ENCODE results near the gene RBFOX1. TPM values are rescaled to one million over a fixed set of nuclear protein-coding genes. Genes with fewer than 3 reads are reported as not detected.

RBFOX1 gene
- total RNA-seq, 8 experiments from 2014 or later = 1.4 to 77.7 (median 41.3) TPM; not detected in 2

- Histone ChIP-seq H3K4me1 (replicated peaks in 1 of 2) (peaks cover 0 to 40% of the 10 kb centered on the region in 2 donors), H3K4me3 (no peak overlapping the region), H3K27ac (peak overlapping the region in 1 of 2 donors; percentile 2)
- peak in 2 of 8 experiments; percentile 57 to 60 for ATAC-seq (replicated peaks in 6 of 8)
- WGBS, 10 experiments = 0 to 80% (median 29%) methylated on average over 1 to 9 of the region's 13 CpGs; no CpG with 5 or more reads in 1 of the 10 experiments
- in situ Hi-C loops (cut with MboI; ENCODE audit: low pct_unique_long_range_greater_than_20kb in 2 of 9, low sequenced_read_pairs in 9 of 9, unreplicated experiment in 9 of 9) = no loop called here
Measured at GRCh38 chr16:7408700-7409365, 76.2 kb downstream of the RBFOX1 start.

GRCh38 chr16:7419441-7419840, 86.8 kb downstream of the RBFOX1 start:
- peak in 3 of 8 experiments; percentile 13 to 35 (median 27) for ATAC-seq (replicated peaks in 6 of 8)
- peak overlapping the region in 1 of 2 donors; percentile 34 for H3K27ac ChIP-seq
- peaks cover 3 to 56% of the 10 kb centered on the region in 2 donors for H3K4me1 ChIP-seq (replicated peaks in 1 of 2)
- in situ Hi-C loops (cut with MboI; ENCODE audit: low pct_unique_long_range_greater_than_20kb in 2 of 9, low sequenced_read_pairs in 9 of 9, unreplicated experiment in 9 of 9) = no loop called here
- WGBS, 10 experiments = 0 to 64% (median 30%) methylated on average over 1 to 9 of the region's 9 CpGs
- no peak overlapping the region for H3K4me3 ChIP-seq

GRCh38 chr16:7420079-7420478, 87.4 kb downstream of the RBFOX1 start:
- WGBS, 10 experiments = 0 to 62% (median 15%) methylated on average over 1 to 6 of the region's 6 CpGs
- no peak overlapping the region for H3K4me3 ChIP-seq

GRCh38 chr16:7420843-7421242, 88.2 kb downstream of the RBFOX1 start:
- WGBS, 10 experiments = 0 to 100% (median 77%) methylated on average over 1 to 4 of the region's 6 CpGs; no CpG with 5 or more reads in 4 of the 10 experiments
- no peak overlapping the region for H3K27ac ChIP-seq

More at GRCh38 chr16:7420079-7420478, 87.4 kb downstream of the RBFOX1 start:
- in situ Hi-C loops (cut with MboI; ENCODE audit: low pct_unique_long_range_greater_than_20kb in 2 of 9, low sequenced_read_pairs in 9 of 9, unreplicated experiment in 9 of 9) = no loop called here
- Histone ChIP-seq H3K27ac (peak overlapping the region in 1 of 2 donors; percentile 47), H3K4me1 (replicated peaks in 1 of 2) (peaks cover 3 to 59% of the 10 kb centered on the region in 2 donors)
- ATAC-seq (replicated peaks in 6 of 8) = peak in 4 of 8 experiments; percentile 51 to 84 (median 72)

DNA sequence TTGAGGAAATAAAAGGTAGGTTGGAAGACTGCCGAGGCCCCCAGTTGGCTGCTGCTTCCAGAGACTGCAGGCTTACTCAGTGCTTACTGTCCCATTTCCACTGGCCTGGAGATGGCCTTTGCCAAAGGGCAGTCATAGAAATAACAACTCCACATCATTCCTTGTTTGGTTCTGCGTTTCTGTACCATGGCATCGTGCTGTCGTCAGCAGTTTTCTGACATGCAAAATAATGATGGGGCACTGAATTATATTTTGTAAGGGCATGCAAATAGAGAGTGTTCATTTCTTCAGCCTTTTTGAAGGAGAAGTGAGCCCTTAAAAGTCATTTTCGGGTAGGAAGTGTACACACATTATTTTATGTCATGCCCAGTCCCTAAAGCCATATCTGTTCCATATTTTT, 88.9 kb downstream of the RBFOX1 start:
- no peak for ATAC-seq (replicated peaks in 6 of 8)
- in situ Hi-C loops (cut with MboI; ENCODE audit: low pct_unique_long_range_greater_than_20kb in 2 of 9, low sequenced_read_pairs in 9 of 9, unreplicated experiment in 9 of 9) = no loop called here
- WGBS, 10 experiments = 0 to 96% (median 56%) methylated on average over 1 to 4 of the region's 5 CpGs; no CpG with 5 or more reads in 3 of the 10 experiments

More at GRCh38 chr16:7420843-7421242, 88.2 kb downstream of the RBFOX1 start:
- in situ Hi-C loops (cut with MboI; ENCODE audit: low pct_unique_long_range_greater_than_20kb in 2 of 9, low sequenced_read_pairs in 9 of 9, unreplicated experiment in 9 of 9) = no loop called here
- ATAC-seq (replicated peaks in 6 of 8) = no peak
- Histone ChIP-seq H3K4me1 (replicated peaks in 1 of 2) (peaks cover 3 to 59% of the 10 kb centered on the region in 2 donors), H3K4me3 (no peak overlapping the region)

DNA sequence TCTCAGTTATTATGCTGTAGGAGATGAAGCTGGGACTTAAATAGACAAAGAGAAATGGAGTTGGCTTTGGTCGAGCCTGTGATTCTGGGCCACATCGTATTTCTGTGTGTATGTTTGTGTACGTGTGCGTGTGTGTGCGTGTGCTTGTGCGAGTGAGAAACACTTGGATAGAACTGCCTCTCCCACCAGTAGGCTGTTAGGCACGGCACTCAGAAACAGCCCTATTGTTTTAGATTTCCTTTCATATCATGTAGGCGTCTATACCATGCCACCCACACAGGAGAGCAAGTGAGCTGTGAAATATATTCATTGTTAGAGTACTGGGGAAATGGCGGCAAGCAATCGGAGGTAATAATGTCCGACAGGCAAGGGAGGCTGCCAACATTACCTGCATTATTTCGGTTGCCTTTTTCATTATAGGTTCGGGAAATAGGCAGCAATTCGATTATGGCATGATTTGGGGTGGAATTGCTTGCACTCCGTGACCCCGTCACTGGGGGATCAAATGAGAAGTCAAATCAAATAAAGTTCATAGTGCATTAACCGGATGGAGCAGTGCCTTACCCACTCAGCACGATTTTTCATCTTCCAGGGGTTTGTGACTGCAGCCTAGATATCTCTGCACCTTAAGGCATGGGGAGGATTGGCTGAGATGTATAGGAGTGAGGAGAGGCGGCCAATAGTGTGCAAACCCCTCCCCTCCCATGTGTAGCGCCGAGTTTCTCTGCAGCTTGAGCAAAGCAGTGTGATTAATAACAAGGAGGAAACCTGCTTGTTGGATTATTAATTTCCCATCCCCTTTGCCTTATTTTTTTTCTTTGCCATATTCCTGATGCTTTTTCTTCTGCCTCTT, 89.6 kb downstream of the RBFOX1 start:
- no peak overlapping the region for H3K4me3 ChIP-seq
- peak in 4 of 8 experiments; percentile 42 to 68 (median 58) for ATAC-seq (replicated peaks in 6 of 8)
- in situ Hi-C loops (cut with MboI; ENCODE audit: low pct_unique_long_range_greater_than_20kb in 2 of 9, low sequenced_read_pairs in 9 of 9, unreplicated experiment in 9 of 9) = no loop called here
- 31 to 82% (median 55%) methylated on average over 2 to 16 of the region's 21 CpGs for WGBS, 10 experiments
- peaks cover 3 to 59% of the 10 kb centered on the region in 2 donors for H3K4me1 ChIP-seq (replicated peaks in 1 of 2)
- no peak overlapping the region for H3K27ac ChIP-seq

More for the DNA sequence above, 88.9 kb downstream of the RBFOX1 start:
- Histone ChIP-seq H3K4me3 (no peak overlapping the region), H3K27ac (no peak overlapping the region), H3K4me1 (replicated peaks in 1 of 2) (peaks cover 3 to 59% of the 10 kb centered on the region in 2 donors)

DNA sequence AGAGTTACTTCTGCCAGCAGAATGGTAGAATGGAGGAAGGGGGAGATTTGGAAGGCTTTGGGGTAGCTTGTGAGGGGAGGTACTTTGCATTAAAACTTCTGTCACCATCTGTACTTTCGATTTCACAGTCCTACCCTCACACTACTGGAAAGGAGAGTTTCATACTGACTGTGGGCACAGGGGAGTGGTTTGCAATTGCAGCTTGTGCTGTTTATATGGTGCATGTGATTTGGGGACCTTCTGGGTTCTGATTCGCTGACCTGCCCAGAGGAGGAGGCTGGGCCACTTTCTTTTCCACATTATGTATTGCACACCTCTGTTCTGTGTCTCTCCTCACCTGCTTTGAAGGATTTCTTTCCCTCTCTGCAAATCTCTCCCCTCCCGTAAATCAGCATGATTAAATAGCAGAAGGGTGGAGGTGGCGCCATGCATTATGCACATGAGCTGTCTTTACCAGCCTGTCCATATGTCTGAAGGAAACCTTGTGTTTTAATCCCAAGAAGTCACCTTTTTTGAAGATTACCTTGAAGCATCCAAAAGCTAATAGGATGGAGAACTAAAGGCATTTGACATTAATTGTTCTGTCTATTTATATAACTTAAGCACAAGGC, 90.9 kb downstream of the RBFOX1 start:
- Histone ChIP-seq H3K27ac (no peak overlapping the region), H3K4me3 (no peak overlapping the region), H3K4me1 (replicated peaks in 1 of 2) (peaks cover 3 to 59% of the 10 kb centered on the region in 2 donors)
- peak in 4 of 8 experiments; percentile 10 to 69 (median 32) for ATAC-seq (replicated peaks in 6 of 8)
- WGBS, 10 experiments = 0 to 100% (median 61%) methylated on average over 1 to 4 of the region's 4 CpGs; no CpG with 5 or more reads in 4 of the 10 experiments
- in situ Hi-C loops (cut with MboI; ENCODE audit: low pct_unique_long_range_greater_than_20kb in 2 of 9, low sequenced_read_pairs in 9 of 9, unreplicated experiment in 9 of 9) = no loop called here

DNA sequence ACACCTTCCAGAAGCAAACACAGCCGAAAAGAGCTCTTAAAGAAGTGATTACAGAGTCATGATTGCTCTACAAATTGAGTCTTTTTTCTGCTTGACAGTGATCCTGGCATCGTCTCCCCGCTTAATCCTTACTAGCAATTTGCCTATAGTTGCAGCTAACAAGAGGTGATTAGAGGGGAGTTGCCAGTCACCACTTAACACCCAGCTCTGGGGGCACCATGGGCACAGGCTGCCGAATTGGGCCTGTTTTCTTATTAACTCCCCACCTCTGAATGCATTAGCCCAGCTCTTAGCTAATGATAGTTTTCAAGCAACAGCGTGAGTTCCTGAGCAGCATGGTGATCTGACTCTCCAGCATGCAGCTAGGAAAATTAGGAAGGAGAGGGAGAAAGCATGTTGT, 93.5 kb downstream of the RBFOX1 start:
- Histone ChIP-seq H3K4me3 (no peak overlapping the region), H3K27ac (no peak overlapping the region), H3K4me1 (replicated peaks in 1 of 2) (peaks cover 0 to 36% of the 10 kb centered on the region in 2 donors)
- in situ Hi-C loops (cut with MboI; ENCODE audit: low pct_unique_long_range_greater_than_20kb in 2 of 9, low sequenced_read_pairs in 9 of 9, unreplicated experiment in 9 of 9) = no loop called here
- WGBS, 10 experiments = 0 to 92% (median 67%) methylated on average over 1 to 4 of the region's 5 CpGs; no CpG with 5 or more reads in 2 of the 10 experiments
- ATAC-seq (replicated peaks in 6 of 8) = no peak

DNA sequence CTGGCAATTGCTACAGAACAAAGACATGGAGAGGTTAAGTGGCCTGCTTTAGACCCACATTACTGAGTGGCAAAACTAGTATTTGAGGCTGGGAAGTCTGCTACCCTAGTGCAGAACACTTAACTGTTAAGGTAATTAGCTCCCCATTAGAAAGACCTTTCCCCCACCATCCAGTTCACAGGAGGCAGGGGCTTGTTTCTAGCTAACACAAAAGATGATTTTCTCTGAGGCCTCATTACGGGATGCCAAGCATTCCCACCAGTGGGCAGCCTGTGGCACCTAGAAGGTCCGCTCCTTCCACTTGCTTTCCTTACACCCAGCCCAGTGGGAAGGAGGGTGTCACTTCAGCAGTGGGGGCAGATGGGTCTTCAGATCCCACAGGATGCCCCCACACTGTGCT, 99.1 kb downstream of the RBFOX1 start:
- 0 to 100% (median 54%) methylated on average over 1 to 2 of the region's 2 CpGs; no CpG with 5 or more reads in 4 of the 10 experiments for WGBS, 10 experiments
- Histone ChIP-seq H3K4me1 (replicated peaks in 1 of 2) (peaks cover 0 to under 1% of the 10 kb centered on the region in 2 donors), H3K27ac (no peak overlapping the region), H3K4me3 (no peak overlapping the region)
- in situ Hi-C loops (cut with MboI; ENCODE audit: low pct_unique_long_range_greater_than_20kb in 2 of 9, low sequenced_read_pairs in 9 of 9, unreplicated experiment in 9 of 9) = no loop called here
- ATAC-seq (replicated peaks in 6 of 8) = no peak

GRCh38 chr16:7436306-7436705, 103.7 kb downstream of the RBFOX1 start:
- Histone ChIP-seq H3K4me3 (no peak overlapping the region), H3K4me1 (replicated peaks in 1 of 2) (peaks cover 0 to 46% of the 10 kb centered on the region in 2 donors), H3K27ac (no peak overlapping the region)
- 0 to 100% (median 14%) methylated on average over 1 to 5 of the region's 5 CpGs; no CpG with 5 or more reads in 1 of the 10 experiments for WGBS, 10 experiments
- no peak for ATAC-seq (replicated peaks in 6 of 8)
- in situ Hi-C loops (cut with MboI; ENCODE audit: low pct_unique_long_range_greater_than_20kb in 2 of 9, low sequenced_read_pairs in 9 of 9, unreplicated experiment in 9 of 9) = no loop called here

- no peak for ATAC-seq (replicated peaks in 6 of 8)
- H3K4me1 ChIP-seq (replicated peaks in 1 of 2) = peaks cover 3 to 56% of the 10 kb centered on the region in 2 donors
- no peak overlapping the region for H3K4me3 ChIP-seq
- no peak overlapping the region for H3K27ac ChIP-seq
- WGBS, 10 experiments = 5 to 87% (median 66%) methylated on average over 4 to 12 of the region's 12 CpGs; no CpG with 5 or more reads in 1 of the 10 experiments
- in situ Hi-C loops (cut with MboI; ENCODE audit: low pct_unique_long_range_greater_than_20kb in 2 of 9, low sequenced_read_pairs in 9 of 9, unreplicated experiment in 9 of 9) = no loop called here
Measured at GRCh38 chr16:7437135-7437804, 104.6 kb downstream of the RBFOX1 start.

GRCh38 chr16:7437843-7438242, 105.2 kb downstream of the RBFOX1 start:
- WGBS, 10 experiments = 37 to 93% (median 80%) methylated on average over 1 to 7 of the region's 7 CpGs; no CpG with 5 or more reads in 1 of the 10 experiments
- H3K4me1 ChIP-seq (replicated peaks in 1 of 2) = peaks cover 9 to 62% of the 10 kb centered on the region in 2 donors
- in situ Hi-C loops (cut with MboI; ENCODE audit: low pct_unique_long_range_greater_than_20kb in 2 of 9, low sequenced_read_pairs in 9 of 9, unreplicated experiment in 9 of 9) = no loop called here

More at GRCh38 chr16:7437843-7438242, 105.2 kb downstream of the RBFOX1 start:
- ATAC-seq (replicated peaks in 6 of 8) = no peak
- Histone ChIP-seq H3K27ac (no peak overlapping the region), H3K4me3 (no peak overlapping the region)
